Stimulated activated CD8-positive, alpha-beta memory T cell treated with anti-CD3 and anti-CD28 coated beads, Interleukin-2, amount 100 ng/mL, for 48 hours (primary cell): ENCODE results near the gene AGO4.
"Not testable (repeated sequence)": the region's sequence is repeated elsewhere in the genome, so short reads cannot be mapped to it uniquely, and the experiment has no call there.

Source experiments
- DNase-seq, 2 donors: peaks; one replicate each; pipeline ENCODE4 v3.0.0-alpha.2; 2020; ENCODE audit warnings: low read depth in 2 of 2

The AGO4 gene

DNA sequence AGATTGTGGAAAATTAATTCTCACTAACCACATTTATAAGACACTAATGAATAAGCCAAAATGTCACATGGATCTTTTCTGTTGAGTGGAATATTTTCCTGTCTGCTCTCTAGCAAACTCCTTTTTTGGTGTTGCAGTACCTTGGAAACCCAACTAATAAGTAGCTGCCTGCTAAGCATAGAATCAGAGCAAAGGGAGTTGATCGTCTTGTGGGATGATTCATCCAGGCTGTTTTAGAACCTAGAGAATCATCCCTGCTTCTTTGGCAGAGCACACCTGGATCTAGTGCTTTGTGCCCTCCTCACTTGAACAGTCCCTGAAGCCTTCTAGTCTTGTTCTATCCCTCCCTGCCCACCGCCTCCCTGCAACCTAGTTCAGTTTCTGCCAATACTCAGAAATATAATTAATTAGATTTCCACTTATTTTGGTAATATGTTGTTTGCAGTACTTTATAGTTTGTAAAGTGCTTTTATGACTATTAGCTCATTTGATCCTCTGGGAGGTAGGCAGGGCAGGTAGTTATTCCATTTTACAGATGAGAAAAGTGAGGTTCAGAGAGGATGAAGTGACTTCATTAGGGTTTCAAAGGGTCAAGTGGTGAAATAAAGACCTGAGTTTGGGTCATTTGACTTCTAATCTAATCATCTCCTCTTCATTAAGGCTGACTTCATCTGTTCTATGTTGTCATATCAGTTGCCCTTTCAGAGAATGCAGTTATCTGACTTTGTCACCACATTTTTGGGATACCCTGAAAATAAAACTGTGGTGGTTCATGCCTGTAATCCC lies 2.5 kb downstream of the AGO4 start:
- DNase-seq, result no peak

DNA sequence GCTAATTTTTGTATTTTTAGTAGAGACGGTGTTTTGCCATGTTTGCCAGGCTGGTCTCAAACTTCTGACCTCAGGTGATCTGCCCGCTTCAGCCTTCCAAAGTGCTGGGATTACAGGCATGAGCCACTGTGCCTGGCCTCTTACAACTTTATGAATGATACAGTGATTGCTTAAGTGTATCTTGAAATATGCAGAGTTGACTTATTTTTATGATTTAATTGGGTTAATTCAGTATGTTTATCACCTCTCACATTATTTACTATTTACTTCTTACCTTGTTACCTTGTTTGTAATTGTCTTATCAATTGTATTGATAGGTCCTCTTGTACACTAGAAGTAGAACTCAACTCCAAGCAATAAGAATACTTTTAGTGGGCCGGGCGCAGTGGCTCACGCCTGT lies 4.9 kb downstream of the AGO4 start:
- DNase-seq, result not testable (repeated sequence)

DNA sequence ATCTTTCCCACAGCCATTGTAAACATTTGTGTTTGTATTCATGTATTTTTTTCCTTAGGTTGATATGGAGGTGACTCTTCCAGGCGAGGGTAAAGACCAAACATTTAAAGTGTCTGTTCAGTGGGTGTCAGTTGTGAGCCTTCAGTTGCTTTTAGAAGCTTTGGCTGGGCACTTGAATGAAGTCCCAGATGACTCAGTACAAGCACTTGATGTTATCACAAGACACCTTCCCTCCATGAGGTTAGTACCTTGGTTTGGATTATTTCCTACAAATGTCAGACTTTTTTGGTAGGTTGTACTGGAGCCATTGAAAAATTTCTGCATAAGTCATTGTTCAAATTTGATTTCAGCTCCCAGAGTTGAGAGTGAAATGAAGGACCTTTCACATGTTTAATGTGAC lies 17.4 kb downstream of the AGO4 start:
- DNase-seq, result no peak

DNA sequence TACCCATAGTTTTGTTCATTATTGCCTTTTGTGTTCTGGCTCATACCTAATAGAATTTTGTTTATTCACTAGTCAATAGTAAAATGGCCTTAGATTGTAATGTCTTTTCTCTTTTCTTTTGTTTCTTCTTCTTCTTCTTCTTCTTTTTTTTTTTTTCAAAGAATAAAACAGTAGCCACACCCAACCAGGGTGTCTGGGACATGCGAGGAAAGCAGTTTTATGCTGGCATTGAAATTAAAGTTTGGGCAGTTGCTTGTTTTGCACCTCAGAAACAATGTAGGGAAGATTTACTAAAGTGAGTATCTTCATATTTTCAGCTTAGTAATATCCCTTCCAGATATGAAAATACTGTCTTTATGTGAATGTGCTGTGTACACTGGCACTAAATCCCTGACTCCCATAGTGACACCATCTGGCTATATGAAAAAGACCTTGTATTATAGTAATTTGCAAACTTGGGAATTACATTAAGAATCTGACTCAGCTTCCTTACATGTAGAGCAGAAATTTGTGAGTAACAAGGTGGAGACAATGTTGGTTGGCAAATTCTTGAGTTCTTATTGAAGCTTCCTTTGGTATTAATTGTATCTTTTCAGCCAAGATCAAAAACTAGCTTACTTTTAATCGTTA lies 24.6 kb downstream of the AGO4 start:
- no peak for DNase-seq

DNA sequence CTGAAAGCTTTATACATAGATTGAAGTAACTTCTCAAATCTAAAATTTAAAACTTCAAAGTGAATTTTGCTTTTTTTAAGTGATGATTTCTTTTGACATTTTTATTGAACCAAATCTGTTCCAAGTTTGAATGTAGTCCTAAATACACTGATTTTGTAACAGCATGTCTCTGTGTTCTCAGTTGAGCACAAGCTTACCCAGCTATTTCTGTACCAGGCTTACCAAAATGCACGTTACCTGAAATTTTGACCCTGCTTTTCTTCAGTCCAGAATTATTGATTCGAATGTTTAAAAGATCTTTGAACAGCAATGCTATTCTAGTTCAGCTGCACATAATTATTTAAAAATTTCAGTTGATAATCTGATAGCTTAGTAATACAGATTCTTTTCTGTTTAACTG lies 25.6 kb downstream of the AGO4 start:
- no peak for DNase-seq

DNA sequence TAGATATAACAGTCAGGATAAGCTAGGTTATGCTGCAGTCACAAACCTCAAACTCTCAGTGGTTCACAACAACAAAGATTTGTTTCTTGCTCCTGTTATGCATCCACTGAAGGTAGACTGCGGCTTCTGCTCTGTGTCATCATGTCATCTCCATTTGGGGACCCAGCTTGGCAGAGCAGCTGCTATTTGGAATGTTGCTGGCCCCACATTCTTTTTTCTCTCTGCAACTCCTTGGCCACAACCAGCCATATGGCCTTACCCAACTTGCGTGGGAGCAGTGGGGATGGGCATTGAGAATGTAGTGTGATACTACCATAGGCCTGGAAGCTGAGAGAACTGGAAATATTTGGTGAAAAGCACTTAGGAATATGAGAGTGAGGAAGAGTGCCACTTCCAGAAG lies 26.4 kb downstream of the AGO4 start:
- DNase-seq, result no peak

DNA sequence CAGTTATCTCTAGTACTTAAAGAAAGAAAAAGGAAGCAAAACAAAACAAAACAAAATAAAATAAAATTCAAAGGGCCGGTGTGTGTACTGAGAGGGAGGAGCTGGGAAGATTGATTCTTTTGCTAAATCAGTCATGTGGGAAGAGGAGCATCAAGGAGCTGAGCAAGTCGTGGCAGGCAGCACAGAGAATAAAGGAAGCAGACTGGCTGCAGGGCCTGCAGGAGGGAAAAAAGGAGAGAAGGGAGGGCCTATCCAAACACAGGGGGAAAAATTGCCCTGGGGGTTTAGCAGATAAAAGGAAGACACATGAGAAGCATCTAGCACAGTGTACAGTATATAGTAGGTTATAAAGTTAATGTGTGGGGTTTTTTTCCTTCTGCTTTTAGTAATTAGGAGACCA lies 27.6 kb downstream of the AGO4 start:
- no peak for DNase-seq

DNA sequence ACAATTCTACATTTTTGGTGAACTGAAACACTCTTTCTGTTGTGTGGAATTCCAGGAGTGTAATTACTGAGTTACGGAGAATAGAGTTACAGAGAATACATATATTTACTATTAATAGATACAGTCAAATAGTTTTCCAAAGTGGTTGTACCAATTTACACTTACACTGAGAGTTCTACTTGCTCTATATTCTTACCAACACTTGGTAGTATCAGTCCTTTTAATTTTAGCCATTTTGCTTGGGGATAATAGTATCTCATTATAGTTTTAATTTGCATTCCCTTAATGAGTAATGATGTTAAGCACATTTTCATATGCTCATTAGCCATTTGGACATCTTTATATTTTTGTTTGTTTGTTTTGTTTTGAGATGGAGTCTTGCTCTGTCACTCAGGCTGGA lies 28.9 kb downstream of the AGO4 start:
- no peak for DNase-seq

DNA sequence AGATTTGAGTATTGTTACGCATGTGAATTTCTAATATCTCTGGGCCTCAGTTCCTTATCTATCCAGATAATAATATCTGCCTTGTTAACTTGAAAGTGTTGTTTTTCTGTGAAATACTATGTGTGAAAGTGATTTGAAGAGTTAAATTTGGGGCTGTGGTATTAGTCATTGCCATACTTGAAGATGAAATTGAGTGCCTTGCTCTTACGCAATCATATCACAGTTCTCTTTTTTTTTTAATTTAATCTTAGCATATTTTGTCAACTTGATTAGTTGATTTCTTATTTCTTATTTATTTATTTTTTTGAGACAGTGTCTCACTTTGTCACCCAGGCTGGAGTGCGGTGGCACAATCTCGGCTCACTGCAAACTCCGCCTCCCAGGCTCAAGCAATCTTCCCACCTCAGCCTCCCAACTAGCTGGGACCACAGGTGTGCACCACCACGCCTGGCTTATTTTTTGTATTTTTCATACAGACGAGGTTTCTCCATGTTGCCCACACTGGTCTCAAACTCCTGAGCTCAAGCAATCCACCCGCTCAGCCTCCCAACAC lies 31.0 kb downstream of the AGO4 start:
- DNase-seq, result no peak

DNA sequence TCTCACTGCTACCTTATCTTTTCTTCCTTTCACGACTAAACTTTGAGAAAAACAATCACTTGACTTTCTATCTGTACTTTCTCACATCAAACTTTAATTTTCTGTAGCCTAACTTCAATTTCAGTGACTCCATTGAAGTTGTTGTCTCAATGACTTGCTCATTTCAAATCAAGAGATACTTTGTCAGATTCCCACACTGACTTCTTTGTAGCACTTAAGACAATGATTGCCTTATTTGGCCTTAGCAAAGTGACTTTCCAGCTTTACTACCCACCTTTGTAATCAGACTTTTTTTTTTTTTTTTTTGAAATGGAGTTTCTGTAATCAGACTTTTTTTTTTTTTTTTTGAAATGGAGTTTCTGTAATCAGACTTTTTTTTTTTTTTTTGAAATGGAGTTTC lies 37.0 kb downstream of the AGO4 start:
- no peak for DNase-seq

DNA sequence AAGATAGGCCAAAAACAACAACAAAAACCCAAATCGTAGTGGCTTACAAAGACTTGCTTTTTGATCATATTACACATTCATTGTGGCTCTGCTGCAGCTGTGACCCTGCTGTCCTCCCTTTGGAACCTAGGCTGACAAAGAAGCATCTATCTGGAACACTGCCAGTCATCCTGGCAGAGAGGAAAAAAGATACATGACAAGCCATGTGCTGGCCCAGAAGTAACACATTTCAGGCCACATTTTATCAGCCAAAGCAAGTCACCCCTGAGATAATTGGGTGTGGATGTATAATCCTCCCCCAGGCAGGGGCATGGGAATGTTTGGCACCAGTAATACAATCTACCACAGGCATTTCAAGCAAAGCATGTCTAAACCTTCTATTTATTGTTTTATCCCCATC lies 38.0 kb downstream of the AGO4 start:
- no peak for DNase-seq

DNA sequence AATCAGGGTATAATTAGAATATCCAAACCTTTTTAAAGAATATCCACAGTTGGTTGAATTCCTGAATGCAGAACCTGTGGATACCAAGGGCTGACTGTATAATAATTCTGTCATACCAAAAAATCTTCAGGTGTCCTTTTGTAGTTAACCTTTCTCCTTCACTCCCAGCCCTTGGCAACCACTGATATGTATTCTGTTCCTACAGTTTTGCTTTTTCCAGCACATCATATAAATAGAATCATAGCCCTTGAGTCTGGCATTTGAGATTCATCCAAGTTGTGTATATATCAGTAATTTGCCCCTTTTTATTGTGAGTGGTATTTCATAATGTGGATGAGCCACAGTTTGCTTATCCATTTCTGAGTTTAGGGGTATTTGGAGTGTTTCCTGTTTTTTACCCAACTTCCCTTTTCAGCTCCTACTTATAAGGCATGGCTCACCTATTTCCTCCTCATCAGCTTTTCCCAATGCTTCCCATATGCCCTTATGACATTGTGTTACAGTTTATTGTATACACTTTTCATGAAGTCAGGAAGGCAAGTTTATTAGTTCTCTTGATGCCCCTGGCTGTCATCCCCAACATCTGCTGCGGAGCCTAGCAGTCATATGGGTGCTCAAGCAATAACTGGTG lies 40.2 kb downstream of the AGO4 start:
- DNase-seq, result no peak

DNA sequence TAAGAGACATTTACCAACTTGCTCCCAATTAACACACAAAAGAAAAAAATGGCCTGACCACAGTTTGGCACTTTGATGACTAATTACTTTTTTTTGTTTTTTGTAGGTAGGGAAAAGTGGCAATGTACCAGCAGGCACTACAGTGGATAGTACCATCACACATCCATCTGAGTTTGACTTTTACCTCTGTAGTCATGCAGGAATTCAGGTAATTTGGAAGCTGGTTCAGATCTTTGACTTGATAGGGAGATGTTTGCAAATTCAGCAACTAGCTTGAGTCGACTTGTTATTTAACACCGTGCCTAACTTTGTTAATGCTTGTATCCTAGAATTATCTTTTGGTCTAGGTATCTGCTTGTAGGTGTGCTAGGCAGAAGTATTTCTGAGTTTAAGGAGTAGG lies 42.2 kb downstream of the AGO4 start:
- no peak for DNase-seq

DNA sequence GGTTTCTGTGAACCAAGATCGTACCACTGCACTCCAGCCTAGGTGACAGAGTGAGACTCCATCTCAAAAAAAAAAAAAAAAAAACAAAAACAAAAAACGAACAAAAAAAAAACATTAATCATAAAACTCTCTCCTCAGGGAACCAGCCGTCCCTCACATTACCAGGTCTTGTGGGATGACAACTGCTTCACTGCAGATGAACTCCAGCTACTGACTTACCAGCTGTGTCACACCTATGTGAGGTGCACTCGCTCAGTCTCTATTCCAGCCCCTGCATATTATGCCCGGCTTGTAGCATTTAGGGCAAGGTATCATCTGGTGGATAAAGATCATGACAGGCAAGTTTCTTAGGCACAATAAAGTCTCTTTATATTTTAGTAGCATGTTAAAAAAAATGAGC lies 42.9 kb downstream of the AGO4 start:
- DNase-seq, result no peak

DNA sequence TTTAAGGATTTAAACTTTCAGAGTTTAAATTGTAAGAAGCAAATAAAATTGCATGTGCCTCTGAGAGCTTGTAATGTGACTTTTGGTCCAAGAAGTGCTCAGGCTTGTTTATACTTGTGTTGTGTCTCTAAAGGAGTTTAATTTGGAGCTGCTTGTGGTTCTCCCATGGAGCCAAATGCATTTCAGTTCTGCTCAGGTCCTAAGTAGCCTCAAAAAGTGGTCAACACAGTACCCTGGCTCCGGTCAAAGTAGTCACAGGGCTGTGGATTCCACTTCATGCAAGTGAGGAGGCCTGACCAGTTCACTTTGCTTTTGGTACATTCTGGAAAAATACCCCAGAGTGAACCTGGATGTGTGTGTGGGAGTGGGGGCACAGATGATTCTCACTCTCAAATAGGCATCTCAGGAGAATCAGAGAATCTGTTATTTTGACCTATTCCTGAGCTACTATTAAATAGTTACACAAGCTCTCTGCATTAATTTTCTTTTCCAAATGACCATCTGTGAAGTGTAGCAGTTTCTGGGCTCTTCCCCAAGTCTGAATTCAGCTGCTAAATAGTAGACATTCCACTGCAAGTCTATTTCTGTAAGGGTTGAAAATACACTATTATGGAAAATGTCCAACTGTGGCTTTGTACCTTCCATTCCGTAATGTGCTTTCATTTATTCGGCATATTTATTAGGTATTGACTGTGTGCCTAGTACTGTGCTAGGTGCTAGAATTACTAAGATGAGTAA lies 43.5 kb downstream of the AGO4 start:
- DNase-seq, result no peak

DNA sequence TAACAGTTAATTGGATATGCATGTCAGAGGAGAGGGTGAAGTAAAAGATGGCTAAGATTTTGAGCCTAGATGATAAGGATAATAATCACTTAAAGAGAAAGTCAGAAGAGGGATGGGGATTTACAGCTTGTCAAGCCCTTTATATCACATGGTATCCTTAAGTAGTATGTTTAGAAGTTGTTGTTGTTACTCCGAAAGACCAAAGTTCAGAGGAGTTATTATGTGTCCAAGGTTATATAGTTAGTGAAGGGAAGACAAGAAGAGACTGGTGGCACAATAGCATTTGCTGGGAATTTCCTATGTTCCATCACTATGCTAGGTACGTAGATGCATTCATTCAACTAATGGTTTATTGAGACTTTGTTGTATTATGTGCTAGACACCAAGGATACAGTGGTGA lies 44.4 kb downstream of the AGO4 start:
- DNase-seq, result no peak

DNA sequence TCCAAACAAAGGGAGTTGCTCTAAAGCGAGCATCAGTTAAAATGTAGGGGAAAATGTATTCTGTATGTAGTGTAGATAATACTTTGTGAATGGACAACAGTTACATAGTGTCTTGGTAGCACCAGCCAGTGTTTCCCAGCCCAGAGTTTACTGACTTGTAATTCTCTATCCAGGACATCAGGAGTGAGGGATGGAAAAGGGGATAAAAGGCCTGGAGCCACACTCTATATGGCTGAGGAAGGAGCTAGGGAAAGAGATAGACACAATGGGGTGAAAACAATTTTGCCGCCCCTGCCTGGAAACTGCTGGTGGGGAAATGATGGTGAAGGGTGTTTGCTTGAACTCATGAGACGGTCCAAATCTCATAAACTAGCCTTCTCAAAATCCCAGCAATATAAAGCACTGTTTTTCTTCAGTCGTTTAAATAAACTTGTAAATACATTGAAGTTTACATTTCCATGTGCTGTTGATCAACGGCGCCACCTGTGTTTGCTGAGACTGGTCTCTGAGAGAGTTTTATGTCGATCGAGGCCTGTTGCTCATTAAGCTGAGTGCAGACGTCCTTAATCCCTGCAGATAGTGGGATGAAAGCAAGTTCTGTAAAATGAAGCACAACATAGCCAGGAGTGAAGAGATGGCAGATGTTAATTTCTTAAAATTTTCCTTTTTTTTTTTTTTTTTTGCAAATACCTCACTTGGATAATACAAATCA lies 47.3 kb downstream of the AGO4 start:
- DNase-seq, result no peak

DNA sequence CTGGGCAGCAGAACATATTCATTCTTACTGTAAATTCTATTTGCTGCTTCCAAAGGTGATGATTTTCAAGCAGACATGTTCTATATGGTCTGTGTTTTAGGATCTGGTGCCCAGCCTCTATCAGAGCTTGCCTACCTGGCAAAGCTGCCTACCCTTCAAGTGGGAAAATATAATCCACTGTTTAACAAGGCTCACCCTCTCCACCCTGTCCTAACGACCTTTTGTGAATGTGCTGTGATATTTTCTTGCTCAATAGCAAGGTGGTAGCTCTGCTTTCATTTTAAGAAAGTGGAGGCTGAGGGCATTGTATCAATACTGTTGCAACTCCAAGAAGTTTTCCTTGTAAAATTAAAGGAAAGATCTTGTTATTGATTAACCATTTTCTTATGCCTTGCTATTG lies 49.1 kb downstream of the AGO4 start:
- no peak for DNase-seq

DNA sequence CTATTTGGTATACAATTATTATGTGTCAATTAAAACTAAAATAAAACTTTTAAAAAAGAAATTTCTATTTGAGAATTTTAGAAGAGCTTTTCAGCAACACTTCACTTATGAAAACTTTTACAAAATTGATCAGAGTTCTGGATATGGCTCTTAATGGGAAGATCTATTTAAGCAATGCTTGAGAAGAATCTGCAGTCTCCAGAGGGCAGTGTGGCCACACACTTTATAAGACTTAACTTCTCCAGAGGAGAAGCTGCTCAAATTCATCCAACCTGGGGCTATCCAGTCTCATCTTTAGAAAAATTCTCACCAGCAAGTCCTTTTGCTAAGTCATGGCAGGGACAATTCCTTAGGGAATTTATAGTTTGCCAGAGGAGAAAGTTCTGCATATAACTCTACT lies 50.0 kb downstream of the AGO4 start:
- DNase-seq, result no peak

DNA sequence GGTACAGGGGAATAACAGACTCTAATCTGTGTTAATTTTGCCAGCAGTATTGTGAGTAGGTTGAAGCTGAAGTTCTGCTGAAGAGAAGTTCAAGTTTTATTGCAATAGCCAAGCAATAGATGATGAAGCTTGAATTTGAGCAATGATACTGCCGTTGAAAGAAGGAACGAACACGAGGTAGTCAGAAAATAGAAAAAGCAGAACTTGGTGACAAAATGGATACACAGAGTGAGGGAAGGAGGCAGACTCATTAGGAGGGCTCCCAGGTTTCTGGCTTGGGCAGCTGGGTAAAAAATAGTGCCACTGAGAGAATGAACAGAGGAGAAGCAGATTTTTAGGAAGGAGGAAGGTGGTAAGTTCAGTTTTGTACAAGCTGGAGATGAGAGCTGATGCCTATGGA lies 52.9 kb downstream of the AGO4 start:
- no peak for DNase-seq

DNA sequence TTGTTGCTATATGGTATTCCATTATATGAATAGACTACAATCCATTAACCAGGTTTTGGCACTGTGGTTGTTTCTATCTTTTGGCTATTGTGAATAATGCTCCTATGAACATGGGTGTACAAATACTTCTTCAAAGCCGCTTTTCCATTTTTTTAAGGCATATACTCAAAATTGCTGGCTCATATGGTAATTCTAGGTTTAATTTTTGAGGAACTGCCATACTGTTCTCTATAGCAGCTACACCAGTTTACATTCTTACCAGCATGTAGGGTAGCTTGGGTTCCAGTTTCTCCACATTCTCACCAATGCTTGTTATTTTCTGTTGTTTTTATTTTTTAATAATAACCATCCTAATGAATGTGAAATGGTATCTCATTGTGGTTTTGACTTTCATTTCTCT lies 55.3 kb downstream of the AGO4 start:
- no peak for DNase-seq
